HEK293 (cell line): Measurements from ENCODE around the gene PITPNC1.

Source experiments
- CTCF ChIP-seq: fragments of 450-650 bp; formaldehyde crosslinking; IDR thresholded peaks from 2 replicates; pipeline ENCODE4 v1.5.1; 2016; ENCODE audit warnings: missing biosample characterization, missing genetic modification characterization
- SP3 ChIP-seq: fragments of 450-650 bp; formaldehyde crosslinking; IDR thresholded peaks from 2 replicates; pipeline ENCODE4 v1.5.1; 2016; ENCODE audit warnings: missing biosample characterization, missing genetic modification characterization
- ZFHX2 ChIP-seq: fragments of 450-650 bp; formaldehyde crosslinking; conservative IDR thresholded peaks from 2 replicates; pipeline ENCODE4 v1.5.1; 2016; ENCODE audit warnings: missing biosample characterization, missing genetic modification characterization
- ZNF146 ChIP-seq: fragments of 450-650 bp; formaldehyde crosslinking; IDR thresholded peaks from 2 replicates; pipeline ENCODE4 v1.5.1; 2016; ENCODE audit warnings: missing biosample characterization, missing genetic modification characterization
- ZNF174 ChIP-seq: fragments of 450-650 bp; formaldehyde crosslinking; IDR thresholded peaks from 2 replicates; pipeline ENCODE4 v1.5.0; 2017; ENCODE audit warnings: missing biosample characterization, mild to moderate bottlenecking, missing genetic modification characterization
- ZNF423 ChIP-seq: fragments of 450-650 bp; formaldehyde crosslinking; IDR thresholded peaks from 2 replicates; pipeline ENCODE4 v1.5.1; 2016; ENCODE audit warnings: missing biosample characterization, missing genetic modification characterization

- TF ChIP-seq CTCF (tag by site-specific recombination) (no peak), ZNF146 (tag by site-specific recombination) (no peak), ZFHX2 (no peak), SP3 (no peak), ZNF174 (no peak), ZNF423 (tag by site-specific recombination) (no peak)
Measured at GRCh38 chr17:67711916-67712315, 334.8 kb downstream of the PITPNC1 start.
